ENCODE results near the gene SMARCA4.
"Not testable (repeated sequence)": the region's sequence is repeated elsewhere in the genome, so short reads cannot be mapped to it uniquely, and the experiment has no call there.

Gene SMARCA4

DNA sequence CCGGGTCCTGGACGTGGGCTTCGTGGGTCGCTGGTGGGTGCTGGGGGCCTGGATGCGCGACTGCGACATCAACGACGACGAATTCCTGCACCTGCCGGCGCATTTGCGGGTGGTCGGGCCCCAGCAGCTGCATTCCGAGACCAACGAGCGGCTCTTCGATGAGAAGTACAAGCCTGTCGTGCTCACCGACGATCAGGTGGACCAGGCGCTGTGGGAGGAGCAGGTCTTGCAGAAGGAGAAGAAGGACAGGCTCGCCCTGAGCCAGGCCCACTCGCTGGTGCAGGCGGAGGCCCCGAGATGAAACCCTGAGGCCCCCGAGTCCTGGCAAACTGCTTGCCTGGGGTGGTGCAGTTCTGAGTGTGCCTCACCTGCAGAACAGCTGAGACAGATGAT, 31.4 kb upstream of the SMARCA4 start:
- no peak for DNase-seq

DNA sequence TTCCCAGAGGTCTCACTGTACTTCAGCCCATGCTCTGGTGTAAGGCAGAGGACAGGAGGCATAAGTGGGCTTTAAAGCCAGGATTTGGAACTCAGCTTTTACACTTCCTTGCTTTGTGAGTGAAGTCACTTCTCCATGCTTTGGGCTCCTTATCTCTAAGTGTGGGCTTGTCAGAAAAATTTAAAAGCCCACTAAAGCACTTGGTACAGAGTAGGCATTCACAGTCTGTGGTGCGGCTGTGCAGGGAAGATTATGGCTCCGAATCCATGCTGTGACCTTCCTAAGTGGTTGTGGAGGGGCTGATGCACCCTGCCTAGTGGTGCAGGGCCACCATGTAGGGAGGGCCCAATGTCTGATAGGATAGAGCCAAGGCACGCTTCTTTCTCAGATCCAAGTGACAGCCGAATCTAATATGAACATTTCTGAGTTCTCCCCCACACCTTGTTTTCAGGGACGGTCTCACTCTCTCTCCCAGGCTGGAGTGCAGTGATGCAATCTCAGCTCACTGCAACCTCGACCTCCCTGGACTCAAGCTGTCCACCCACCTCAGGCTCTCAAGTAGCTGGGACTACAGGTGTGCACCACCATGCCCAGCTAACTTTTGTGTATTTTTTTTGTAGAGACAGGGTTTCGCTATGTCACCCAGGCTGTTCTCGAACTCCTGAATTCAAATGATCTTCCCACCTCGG, 25.3 kb upstream of the SMARCA4 start:
- DNase-seq: no peak

DNA sequence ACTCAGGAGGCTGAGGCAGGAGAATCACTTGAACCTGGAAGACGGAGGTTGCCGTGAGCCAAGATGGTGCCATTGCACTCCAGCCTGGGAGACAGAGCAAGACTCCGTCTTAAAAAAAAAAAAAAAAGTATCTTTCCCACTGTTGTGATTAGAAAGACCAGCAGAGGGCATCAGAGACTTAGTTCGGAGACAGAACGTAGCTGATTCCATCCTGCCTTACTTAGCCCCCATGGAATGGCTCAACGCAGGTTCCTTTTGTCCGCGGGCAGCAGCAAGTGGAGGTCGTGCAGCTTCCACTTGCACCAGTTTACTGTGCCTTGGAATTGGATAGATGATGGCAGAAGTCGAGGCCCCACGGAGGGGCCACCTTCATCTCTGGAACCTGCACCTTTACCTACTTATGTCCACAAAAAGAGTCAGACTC, 24.2 kb upstream of the SMARCA4 start:
- DNase-seq: peak; percentile 64

DNA sequence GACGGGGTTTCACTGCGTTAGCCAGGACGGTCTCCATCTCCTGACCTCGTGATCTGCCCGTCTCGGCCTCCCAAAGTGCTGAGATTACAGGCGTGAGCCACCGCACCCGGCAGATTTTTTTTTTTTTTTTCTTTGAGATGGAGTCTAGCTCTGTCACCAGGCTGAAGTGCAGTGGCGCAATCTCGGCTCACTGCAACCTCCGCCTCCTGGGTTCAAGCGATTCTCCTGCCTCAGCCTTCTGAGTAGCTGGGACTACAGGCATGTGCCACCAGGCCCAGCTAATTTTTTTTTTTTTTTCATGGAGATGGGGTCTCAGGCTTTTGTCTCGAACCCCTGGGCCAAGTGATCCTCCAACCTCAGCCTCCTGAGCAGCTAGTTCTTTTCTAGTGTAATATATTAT, 19.2 kb upstream of the SMARCA4 start:
- DNase-seq: not testable (repeated sequence)

DNA sequence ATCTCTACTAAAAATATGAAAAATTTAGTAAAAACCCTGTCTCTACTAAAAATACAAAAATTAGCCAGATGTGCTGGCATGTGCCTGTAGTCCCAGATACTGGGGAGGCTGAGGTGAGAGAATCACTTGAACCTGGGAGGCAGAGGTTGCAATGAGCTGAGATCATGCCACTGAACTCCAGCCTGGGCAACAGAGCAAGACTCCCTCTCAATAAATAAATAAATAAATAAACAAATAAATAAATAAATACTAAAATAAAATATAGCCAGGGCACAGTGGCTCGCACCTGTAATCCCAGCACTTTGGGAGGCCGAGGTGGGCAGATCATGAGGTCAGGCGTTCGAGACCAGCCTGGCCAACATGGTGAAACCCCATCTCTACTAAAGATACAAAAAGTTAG, 17.4 kb upstream of the SMARCA4 start:
- DNase-seq: not testable (repeated sequence)

DNA sequence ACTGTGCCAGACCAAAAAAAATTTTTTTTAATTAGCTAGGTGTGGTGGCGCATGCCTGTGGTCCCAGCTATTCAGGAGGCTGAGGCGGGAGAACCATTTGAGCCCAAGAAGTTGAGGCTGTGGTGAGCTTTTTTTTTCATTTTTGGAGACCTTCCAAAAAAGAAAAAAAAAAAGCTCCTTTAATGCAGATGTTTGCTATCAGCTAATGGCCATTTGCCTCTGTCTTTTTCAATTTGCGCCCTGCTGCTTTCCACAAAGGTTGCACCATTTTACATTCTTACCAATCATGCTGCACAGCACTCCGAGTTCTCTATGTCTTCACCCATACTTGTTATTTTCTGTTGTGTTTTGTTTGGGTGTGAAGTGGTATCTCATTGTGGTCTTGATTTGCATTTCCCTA, 15.6 kb upstream of the SMARCA4 start:
- no peak for DNase-seq

DNA sequence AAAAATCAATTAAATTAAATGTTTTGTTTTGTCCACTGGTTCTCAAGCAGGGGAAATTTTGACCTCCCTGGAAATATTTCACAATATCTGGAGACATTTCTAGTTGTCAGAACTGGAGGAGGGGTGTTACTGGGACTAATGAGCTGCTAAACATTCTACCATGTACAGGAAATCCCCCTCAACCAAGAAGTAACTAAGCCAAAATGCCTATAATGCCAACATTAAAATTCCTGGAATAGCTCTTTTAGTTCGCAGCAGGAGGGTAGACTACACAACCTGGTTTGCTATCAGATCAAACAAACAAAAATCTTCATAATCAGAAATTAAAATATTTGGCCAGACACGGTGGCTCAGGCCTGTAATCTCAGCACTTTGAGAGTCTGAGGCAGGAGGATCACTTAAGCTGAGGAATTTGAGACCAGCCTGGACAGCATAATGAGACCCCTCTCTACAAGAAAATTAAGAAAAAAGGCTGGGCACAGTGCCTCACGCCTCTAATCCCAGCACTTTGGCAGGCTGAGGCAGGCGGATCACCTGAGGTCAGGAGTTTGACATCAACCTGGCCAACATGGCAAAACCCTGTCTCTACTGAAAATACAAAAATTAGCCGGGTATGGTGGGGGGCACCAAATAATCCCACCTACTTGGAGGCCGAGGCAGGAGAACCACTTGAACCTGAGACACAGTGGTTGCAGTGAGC, 13.7 kb upstream of the SMARCA4 start:
- DNase-seq: no peak

DNA sequence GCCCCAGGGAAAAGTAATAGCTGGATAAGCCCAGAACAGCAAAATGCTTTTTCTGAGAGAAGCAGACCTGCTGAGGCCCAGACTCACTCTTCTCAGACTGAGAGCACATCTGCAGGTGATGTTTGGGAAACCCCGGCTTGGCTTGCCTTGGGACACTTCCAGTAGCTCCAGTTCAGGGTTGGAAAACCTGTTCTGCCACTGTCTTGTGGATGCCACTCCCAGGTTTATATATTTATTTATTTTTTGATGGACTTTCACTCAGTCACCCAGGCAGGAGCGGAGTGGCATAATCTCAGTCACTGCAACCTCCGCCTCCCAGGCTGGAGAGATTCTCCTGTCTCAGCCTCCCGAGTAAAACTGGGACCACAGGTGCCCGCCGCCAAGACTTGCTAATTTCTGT, 8.0 kb upstream of the SMARCA4 start:
- DNase-seq: no peak

DNA sequence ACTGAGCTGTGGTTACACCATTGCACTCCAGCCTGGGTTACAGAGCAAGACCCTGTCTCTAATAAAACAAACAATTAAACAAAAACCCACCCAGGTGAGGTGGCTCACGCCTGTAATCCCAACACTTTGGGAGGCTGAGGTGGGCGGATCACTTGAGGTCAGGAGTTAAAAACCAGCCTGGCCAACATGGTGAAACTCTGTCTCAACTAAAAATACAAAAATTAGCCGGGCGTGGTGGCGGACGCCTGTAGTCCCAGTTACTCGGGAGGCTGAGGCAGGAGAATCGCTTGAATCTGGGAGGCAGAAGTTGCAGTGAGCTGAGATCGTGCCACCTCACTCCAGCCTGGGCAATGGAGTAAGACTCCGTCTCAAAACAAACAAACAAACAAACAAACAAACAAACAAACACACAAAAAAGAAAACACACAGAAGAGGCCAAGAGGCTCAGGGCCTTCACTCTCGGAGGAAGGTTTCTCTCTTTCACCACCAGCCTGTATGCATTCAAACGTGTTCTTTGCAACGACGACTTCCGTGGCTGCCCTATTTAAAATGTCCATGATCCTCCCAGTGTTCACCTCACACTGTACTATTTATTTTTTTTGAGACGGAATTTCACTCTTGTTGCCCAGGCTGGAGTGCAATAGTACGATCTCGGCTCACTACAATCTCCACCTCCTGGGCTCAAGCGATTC, 1.4 kb upstream of the SMARCA4 start:
- DNase-seq: not testable (repeated sequence)

DNA sequence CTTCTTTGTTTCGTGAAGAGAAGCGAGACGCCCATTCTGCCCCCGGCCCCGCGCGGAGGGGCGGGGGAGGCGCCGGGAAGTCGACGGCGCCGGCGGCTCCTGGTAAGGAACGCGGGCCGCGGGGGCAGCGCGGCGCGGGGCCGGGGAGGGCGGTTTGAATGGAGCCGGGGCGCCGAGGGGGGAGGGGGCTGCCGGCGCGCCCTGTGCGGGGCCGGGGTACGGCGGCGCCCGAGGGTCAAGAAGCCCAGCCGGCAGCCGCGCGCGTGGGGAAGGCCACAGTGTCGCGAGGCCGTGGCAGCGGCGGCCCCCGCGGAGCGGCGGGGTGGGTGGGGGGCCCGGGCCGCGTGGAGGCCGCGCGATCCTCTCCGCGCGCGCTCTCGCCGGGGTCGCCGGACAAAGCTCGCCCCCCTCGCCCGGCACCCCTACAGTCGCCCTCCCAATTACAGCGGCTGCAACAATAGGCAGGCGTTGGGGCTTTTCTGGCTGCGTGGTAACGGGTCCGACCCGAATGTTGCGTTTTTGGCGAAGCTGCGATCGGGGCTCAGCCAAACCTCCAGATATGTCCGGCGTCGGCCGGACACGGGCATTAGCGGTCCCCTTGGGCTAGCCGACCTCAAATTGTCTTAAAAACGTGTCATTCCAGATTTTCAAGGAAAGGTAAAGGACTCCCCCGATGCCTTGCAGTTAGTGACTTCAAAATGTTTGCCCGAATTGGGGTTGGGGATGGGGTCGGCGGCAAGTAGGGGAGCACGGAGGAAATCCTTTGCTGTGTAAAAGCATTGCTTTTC, 437 bp downstream of the SMARCA4 start:
- no peak for DNase-seq

DNA sequence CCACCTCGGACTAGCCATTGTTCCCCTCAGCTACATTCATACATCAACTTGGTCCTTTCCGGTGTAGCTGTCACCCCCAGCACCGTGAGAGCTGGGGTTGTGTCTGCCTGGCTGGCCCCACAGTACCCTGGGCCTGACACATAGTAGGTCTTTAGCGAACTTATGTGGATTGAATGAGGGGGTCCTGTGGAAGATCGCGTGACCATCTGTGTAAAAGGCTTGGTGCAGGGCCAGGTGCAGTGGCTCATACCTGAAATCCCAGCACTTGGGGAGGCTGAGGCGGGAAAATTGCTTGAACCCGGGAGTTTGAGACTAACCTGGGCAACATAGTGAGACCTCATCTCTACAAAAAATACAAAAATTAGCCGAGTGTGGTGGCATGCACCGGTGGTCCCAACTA, 2.0 kb downstream of the SMARCA4 start:
- no peak for DNase-seq

DNA sequence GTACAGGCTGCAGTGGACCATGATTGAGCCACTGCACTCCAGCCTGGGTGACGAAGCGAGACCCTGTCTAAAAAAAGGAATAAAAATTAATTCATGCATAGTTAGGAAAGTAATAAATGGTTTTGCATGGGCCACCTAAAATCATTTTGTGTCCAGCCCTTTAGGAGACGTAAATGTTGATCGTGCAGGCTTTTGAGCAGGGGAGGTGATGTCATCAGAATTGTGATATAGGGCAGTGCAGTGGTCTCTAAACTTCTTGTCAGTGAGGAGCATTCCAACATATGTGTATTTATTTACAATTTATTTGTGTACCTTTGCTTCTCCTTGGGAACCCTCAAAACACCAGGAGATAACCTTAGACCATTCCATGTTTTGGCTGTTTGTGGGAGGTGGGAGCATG, 3.0 kb downstream of the SMARCA4 start:
- DNase-seq: no peak

DNA sequence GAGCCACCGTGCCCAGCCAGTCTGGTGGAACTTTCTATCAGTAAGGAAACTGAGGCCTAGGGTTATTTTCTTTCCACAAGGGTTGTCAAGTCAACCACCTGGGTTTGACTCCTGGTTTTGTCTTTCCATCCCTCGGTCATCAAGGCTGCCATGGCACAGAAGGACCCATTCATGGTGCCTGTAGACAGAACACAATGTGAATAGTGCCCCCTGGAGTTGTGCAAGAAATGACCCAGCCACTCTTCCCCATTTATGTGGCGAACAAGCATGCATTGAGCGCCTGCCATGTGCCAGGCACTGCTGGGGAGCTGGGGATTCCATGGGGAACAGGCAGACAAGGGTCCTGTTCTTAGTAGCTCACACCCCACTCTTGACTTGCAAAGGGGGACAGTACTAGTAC, 4.1 kb downstream of the SMARCA4 start:
- no peak for DNase-seq

DNA sequence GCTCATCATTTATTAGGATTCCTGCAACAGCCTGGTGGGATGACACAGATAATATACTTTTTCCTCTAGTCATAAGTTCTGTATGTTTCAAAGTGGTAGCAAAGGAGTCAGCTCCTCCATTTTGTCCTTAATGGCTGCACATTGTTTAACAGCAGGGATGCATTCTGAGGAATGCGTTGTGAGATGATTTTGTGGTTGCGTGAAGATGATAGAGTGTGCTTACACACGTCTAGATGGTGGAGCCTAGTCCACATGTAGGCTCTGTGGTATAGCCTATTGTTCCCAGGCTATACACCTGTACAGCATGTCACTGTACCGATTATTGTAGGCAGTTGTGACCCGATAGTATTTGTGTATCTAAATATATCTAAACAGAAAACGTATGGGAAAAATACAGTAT, 4.6 kb downstream of the SMARCA4 start:
- no peak for DNase-seq

DNA sequence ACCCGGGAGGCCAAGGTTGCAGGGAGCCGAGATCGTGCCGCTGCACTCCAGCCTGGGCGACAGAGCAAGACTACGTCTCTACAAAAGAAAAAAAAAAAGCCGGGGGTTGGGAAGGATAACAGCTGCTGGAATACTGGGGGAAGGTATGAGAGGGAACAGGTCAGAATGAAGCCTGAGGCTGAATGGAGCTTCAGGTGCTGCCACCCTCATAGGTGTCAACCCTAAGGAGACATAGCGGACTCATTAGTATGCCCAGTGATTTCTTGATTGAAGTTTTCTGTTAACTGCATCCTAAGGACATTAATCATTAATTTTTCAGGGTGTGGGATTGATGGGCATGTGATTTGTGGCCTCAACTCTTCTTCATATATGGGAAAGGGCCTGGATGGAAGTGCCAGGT, 6.0 kb downstream of the SMARCA4 start:
- DNase-seq: no peak

DNA sequence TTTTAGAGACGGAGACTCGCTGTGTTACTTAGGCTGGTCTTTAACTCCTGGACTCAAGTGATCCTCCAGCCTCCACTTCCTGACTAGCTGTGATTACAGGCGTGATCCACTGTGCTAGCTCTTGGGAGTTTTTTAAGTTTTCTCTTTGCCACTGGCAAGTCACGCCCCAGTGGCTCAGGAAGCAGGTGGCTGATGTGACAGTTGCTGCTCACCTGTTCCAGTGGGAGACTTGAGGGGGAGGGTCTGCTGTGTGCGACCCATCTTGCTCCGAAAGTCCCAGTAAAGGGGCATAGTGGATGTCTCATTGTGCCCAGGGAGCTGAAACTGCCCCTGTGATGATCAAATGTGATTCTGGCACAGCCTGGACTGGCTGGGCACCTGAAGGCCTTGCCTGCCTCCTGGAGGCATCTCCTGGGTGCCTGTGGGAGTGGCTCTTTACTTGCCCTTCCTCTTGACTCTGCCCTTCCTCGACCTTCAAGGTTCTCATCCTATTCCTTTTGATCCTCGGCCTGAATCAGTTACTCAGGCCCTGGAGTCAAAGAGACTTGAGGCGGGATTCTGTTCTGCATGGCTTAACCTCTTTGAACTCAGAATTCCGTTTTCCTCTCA, 7.8 kb downstream of the SMARCA4 start:
- DNase-seq: no peak

DNA sequence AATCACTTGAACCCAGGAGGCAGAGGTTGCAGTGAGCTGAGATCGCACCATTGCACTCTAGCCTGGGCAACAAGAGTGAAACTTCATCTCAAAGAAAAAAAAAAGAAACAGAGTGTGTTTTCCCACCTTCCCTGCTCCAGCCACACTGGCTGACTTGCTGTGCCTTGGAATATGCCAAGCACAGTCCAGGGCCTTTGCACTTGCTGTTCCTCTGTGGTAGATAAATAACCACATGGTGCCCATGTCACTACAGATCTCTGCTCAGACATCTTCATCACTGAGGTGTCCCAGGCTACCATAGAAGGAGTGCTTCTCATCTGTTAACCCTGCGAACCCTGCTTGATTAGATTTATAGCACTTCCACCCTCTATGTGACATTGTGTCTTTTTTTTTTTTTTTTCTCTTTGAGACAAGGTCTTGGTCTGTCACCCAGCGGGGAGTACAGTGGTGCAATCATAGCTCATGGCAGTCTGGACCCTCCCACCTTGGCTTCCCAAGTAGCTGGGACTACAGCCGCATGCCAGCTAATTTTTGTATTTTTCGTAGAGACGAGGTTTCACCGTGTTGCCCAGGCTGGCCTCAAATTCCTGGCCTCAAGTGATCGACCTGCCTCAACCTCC, 10.4 kb downstream of the SMARCA4 start:
- no peak for DNase-seq

DNA sequence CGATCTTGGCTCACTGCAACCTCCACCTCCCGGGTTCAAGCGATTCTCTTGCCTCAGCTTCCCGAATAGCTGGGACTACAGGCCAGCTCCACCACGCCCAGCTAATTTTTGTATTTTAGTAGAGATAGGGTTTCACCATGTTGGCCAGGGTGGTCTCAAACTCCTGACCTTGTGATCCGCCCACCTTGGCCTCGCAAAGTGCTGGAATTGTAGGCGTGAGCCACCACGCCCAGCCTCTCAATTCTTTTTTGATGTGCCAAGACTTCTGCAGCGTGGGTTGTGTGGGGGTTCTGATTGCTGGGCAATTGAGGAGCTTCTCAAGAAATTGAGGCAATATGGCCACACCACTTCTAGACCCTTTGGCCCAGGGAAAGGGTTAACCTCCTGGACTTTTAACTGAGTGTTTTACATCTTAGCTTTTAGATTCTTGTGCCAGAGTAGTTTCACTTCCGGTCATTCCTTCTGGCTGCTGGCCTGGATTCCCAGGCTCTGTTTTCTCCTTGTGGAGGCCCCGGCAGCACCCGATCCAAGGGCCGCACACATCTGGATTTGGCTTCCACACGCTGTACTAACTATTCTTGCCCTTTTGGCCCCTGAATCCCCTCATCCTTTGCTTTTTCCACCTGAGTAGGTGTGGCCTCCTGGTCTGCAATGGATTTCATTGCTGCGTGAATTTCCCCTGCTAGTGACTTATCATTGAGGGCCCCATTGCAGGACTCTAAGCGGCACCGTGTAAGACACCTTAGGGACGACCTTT, 14.7 kb downstream of the SMARCA4 start:
- no peak for DNase-seq

DNA sequence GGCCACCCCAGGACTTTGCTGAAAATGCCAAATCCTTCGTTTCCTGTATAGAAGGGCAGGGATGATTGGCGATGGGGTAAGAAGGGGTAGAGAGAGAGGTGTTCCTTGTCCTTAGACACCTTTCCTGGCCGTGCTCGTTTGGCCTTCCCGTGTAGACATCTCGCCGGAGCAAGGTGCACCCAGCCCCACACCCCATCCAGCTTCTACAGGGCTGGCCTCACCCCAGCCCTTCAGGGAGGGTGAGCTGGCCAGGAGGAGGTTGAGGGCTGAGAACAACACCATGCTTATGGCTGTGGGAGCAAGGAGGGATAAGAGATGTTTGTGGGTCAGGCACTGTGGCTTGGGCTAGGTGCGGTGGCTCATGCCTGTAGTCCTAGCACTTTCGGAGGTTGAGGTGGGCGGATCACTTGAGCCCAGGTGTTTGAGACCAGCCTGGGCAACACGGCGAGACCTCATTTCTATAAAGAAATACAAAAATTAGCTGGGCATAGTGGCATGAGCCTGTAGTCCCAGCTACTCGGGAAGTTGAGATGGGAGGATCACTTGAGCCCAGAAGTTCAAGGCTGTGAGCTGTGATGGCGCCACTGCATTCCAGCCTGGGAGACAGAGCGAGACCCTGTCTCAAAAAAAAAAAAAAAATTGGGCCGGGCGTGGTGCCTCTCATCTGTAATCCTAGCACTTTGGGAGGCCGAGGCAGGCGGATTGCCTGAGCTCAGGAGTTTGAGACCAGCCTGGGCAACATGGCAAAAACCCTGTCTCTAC, 15.5 kb downstream of the SMARCA4 start:
- no peak for DNase-seq

DNA sequence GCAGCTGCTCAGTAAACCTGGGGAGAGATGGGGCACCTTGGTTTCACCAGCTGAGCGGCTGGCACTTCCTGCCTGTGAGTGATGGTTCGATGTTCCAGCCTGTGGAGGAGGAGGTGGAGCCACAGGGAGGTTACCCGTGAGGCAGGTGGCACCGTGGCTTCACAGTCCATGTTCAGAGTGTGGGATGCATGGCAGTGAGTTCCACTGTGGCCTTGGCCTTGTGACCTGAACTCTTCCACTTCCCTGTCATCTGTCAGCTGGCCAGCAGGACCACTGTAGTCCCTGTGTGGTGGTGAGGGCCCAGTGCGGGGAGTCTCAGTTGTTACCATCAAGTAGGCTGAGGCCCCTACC, 16.9 kb downstream of the SMARCA4 start:
- DNase-seq: no peak

DNA sequence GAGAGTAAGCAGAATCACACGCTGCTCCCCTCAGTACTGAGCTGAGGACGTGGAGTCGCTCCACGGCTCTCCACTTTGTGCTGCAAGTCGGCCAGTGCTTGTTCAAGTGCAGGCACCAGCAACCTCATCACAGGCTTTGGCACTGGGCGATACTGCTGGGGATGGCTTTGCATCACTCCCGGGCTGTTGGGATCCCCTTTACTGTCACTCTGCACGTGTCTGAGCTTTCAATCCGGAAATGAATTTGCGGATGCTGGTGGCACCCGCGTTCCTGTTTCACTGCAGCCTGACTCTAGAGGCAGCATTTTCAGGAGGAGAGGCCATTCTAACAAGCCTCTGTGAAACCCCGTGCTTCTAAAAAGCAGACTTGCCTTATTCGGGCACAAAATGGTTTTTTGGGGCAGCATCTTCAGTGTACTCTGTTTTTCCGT, 19.1 kb downstream of the SMARCA4 start:
- DNase-seq: no peak

Data from NCI-H1048 (cell line).